ENCODE measurements around the gene SHC1. TPM values are rescaled to one million over a fixed set of nuclear protein-coding genes. Genes with fewer than 3 reads are reported as not detected.

The SHC1 gene, protein sequence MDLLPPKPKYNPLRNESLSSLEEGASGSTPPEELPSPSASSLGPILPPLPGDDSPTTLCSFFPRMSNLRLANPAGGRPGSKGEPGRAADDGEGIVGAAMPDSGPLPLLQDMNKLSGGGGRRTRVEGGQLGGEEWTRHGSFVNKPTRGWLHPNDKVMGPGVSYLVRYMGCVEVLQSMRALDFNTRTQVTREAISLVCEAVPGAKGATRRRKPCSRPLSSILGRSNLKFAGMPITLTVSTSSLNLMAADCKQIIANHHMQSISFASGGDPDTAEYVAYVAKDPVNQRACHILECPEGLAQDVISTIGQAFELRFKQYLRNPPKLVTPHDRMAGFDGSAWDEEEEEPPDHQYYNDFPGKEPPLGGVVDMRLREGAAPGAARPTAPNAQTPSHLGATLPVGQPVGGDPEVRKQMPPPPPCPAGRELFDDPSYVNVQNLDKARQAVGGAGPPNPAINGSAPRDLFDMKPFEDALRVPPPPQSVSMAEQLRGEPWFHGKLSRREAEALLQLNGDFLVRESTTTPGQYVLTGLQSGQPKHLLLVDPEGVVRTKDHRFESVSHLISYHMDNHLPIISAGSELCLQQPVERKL
- 100 to 1,000 TPM in 1 of 2 donors, 10 to 100 TPM in 1; 95.3 to 108 TPM for total RNA-seq
- long read RNA-seq, transcript SHC1-205 (13 exons, 3,062 nt): major isoform, 24 of 62 reads
- long read RNA-seq, partial matches to known transcripts: 25 of 62 reads
- long read RNA-seq, other reads (novel, unspliced or antisense): 7 of 62 reads

DNA sequence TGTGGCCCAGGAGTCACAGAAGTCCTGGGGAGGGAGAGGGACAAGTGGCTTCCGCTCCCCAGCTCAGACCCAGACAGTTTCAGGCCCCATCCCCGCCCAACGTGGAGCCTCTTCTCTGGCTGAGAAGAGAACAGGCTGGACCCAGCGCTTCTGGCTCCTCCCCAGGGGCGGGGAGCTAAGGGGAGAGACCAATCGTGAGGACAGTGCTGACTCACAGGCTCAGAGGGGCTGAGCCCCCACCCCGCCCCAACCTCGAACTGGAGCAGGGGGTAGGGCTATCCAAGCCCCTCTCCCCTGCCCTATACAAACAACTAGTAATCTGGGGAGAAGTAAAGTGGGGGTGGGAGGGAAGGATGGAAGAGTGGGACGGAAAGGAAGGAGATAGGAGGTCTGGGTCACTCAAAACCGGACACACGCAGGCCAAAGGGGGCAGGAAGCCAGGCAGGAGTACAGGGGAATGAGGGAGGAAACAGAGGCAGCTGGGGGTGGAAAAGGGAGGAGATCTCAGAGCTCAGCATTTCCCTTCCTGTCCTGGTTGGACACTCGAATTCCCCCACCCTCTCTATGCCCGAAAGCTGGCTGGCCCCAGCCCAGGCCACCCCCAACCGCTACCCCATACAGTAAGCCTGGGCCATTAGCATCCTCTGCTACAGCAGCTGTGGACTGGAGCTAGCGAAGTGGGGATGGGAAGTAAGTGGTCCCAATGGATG is at the start of gene SHC1:
SHC1 (minus strand) TSS at position 117 of the 710 bp plus-strand sequence. CDS start 221 bp downstream, outside the sequence.
- DNase-seq (peak; percentile 77 to 92), ATAC-seq (no peak)
- intact Hi-C loops (cut with DNase I, micrococcal nuclease): no loop called here

- DNase-seq (no peak), ATAC-seq (no peak)
- intact Hi-C loops (cut with DNase I, micrococcal nuclease): loop anchor here in 1 of 2 donors (10.0 kb wide), 1 partner anchor 55 kb away; the partner anchor contains the start of gene PYGO2
Observed at GRCh38 chr1:155019377-155020245, 49.1 kb upstream of the SHC1 start.

- intact Hi-C loops (cut with DNase I, micrococcal nuclease): loop anchor here in 1 of 2 donors (10.0 kb wide), 1 partner anchor 54 kb away; the partner anchor contains the start of gene PYGO2
- DNase-seq (no peak), ATAC-seq (no peak)
Observed at GRCh38 chr1:155018617-155019348, 48.2 kb upstream of the SHC1 start.

DNA sequence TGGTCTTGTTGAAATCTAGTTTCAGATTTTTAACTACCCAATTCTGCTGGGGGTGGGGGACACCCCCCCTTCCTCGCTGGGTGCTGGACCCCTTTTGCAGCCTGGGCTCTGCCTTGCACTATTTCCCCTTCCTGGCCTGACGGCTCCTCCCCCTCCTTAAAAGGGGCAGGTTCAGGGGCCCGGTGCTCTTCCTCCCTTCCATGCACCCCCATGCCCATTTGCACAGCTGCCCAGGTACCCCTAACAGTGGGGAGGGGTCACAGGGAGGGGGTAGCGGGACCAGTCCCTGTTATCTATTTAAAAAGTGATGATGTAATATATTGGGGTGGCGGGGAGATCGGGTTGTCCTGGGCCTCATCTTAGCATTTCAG is 47.4 kb upstream of the SHC1 start:
- intact Hi-C loops (cut with DNase I, micrococcal nuclease): loop anchor here in 1 of 2 donors (10.0 kb wide), 1 partner anchor 53 kb away; the partner anchor contains the start of gene PYGO2
- DNase-seq (peak in 1 of 2 donors; percentile 49), ATAC-seq (peak; percentile 0)

DNA sequence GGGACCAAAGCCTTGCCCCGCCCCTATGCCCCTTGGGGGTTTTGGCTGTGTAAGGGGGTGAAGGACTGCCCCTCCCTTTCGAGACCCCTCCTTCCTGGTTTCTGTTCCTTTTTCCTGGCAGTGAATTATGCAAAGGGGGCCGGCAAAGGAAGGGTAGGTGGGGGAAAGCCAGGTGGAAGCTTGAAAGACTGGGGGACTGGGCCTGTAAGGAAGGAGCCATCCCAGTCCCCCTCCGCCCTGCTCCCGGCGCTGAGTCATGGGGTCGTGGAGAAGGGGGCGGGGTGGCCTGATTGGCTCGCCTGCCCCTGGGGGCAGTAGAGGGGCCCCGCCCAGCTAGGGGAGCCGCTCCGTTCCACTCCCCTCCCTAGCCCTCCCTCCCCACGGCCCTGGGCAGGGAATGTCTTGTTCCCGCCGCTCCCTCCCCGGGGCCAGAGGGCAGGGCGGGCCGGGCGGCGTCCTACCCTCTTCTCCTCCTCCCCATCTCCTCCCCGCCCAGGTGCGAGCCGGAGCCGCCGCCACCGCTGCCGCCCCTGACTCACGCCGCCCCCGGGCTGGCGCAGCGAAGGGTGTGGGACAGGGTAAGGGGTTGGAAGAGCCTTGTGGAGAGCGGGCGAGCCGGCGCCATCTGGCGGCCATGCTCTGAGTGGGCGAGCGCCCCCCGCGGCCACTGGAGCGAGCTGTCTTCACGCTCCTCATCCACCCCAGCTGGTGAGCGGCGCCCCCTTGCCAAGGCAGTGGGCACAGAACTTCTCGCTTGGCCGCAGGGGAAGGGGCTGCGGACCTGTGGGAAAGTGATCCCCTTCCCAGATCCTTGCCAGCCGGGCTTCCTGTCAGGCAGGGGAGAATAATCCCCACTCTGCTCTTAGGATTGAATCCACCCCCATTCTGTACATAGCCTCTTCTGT is 46.7 kb upstream of the SHC1 start:
- peak; percentile 94 to 96 for DNase-seq
- intact Hi-C loops (cut with DNase I, micrococcal nuclease): loop anchor here in 1 of 2 donors (10.0 kb wide), 1 partner anchor 52 kb away; the partner anchor contains the start of gene PYGO2
- peak; percentile 81 for ATAC-seq

DNA sequence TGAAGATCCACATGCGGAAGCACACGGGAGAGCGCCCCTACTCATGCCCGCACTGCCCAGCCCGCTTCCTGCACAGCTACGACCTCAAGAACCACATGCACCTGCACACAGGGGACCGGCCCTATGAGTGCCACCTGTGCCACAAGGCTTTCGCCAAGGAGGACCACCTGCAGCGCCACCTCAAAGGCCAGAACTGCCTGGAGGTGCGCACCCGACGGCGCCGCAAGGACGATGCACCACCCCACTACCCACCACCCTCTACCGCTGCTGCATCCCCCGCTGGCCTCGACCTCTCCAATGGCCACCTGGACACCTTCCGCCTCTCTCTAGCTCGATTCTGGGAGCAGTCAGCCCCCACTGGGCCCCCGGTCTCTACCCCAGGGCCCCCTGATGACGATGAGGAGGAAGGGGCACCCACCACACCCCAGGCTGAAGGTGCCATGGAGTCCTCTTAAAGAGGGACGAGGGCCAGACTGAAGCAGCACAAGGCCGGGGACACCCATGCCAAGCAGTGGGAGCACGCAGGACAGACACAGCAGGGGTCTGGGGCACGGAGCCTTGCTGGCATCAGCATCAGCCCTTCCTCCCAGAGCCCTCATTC is 45.8 kb upstream of the SHC1 start:
- DNase-seq: peak; percentile 55 to 59
- ATAC-seq: no peak
- intact Hi-C loops (cut with DNase I, micrococcal nuclease): loop anchor here in 1 of 2 donors (10.0 kb wide), 1 partner anchor 52 kb away; the partner anchor contains the start of gene PYGO2

GRCh38 chr1:155015527-155016230 is 45.1 kb upstream of the SHC1 start:
- intact Hi-C loops (cut with DNase I, micrococcal nuclease): loop anchor here in 1 of 2 donors (10.0 kb wide), 1 partner anchor 51 kb away; the partner anchor contains the start of gene PYGO2
- DNase-seq (peak in 1 of 2 donors; percentile 34), ATAC-seq (no peak)

DNA sequence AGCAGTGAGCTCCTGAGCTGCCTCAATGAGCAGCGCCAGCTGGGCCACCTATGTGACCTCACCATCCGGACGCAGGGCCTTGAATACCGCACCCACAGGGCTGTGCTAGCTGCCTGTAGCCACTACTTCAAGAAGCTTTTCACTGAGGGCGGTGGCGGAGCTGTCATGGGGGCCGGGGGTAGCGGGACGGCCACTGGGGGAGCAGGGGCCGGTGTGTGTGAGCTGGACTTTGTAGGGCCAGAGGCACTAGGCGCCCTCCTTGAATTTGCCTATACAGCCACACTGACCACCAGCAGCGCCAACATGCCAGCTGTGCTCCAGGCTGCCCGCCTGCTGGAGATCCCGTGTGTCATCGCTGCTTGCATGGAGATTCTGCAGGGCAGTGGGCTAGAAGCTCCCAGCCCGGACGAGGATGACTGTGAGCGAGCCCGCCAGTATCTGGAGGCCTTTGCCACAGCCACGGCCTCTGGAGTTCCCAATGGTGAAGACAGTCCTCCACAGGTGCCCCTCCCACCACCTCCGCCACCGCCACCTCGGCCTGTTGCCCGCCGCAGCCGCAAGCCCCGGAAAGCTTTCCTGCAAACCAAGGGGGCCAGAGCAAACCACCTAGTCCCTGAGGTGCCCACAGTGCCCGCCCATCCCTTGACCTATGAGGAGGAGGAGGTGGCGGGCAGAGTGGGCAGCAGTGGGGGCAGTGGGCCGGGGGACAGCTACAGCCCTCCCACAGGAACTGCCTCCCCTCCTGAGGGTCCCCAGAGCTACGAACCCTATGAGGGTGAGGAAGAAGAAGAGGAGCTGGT is 44.4 kb upstream of the SHC1 start:
- ATAC-seq: no peak
- intact Hi-C loops (cut with DNase I, micrococcal nuclease): loop anchor here in 1 of 2 donors (10.0 kb wide), 1 partner anchor 50 kb away; the partner anchor contains the start of gene PYGO2
- no peak for DNase-seq

- DNase-seq (peak; percentile 49 to 51), ATAC-seq (no peak)
- intact Hi-C loops (cut with DNase I, micrococcal nuclease): loop anchor here in 1 of 2 donors (10.0 kb wide), 1 partner anchor 49 kb away; the partner anchor contains the start of gene PYGO2
Observed at GRCh38 chr1:155013632-155014031, 43.1 kb upstream of the SHC1 start.

GRCh38 chr1:155012776-155013602 is 42.4 kb upstream of the SHC1 start:
- ATAC-seq (no peak), DNase-seq (no peak)
- intact Hi-C loops (cut with DNase I, micrococcal nuclease): loop anchor here in 1 of 2 donors (10.0 kb wide), 1 partner anchor 48 kb away; the partner anchor contains the start of gene PYGO2

DNA sequence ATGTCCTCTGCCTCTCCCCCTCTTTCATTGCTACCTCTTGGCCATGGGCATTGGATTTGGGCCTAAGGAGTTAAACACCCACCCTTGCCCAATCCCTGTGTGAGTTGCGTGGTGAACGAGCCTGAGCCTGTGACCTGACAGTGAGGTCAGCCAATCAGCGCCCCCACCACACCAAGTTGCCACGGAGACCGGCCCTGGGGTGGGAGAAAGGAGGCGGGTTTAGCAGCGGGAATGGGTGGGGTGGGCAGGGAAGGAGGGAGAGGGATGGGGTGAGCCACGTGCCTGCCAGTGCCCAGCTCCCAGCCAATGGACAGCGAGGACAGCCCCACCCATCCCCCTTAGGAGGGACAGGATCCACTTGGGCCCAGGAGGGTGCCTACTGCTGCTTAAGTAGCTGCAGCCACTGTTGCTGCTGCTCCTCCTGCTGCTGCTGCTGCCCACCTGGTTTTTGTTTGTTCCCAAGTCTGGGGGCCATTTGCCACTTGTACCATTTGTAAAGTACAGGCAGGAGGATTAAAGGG is 41.5 kb upstream of the SHC1 start:
- peak; percentile 42 for ATAC-seq
- DNase-seq: peak; percentile 79 to 91
- intact Hi-C loops (cut with DNase I, micrococcal nuclease): loop anchor here in 1 of 2 donors (10.0 kb wide), 1 partner anchor 47 kb away; the partner anchor contains the start of gene PYGO2

- ATAC-seq (no peak), DNase-seq (peak in 1 of 2 donors; percentile 39)
- intact Hi-C loops (cut with DNase I, micrococcal nuclease): loop anchor here in 1 of 2 donors (10.0 kb wide), 1 partner anchor 47 kb away; the partner anchor contains the start of gene PYGO2
Observed at GRCh38 chr1:155011437-155012025, 41.0 kb upstream of the SHC1 start.

All from left colon (tissue), 2 donors.